IMR-90 (cell line): ENCODE results near the gene ACACA. TPM values are rescaled to one million over a fixed set of nuclear protein-coding genes. Genes with fewer than 3 reads are reported as not detected.

Experiments
- ATAC-seq: fragments of 200-7000 bp; cut with Tn5 transposase; 2 replicates; pipeline ENCODE4 v1.9.1; 2020; ENCODE audit warnings: low read depth, mild to moderate bottlenecking, moderate library complexity
- BruUV-seq: library from RNA; stranded (reverse); fragments of 400-500 nt; replicated peaks from 2 replicates; lab custom pipeline; 2021; lab: Mats Ljungman, UMichigan
- CTCF ChIA-PET: fragments of 300-600 bp; formaldehyde crosslinking; extraction: SDS; loops from one replicate; lab custom pipeline; 2021; ENCODE audit warnings: antibody characterized with exemption; lab: Yijun Ruan, JAX
- POLR2A ChIA-PET: fragments of 300-600 bp; sonication (Branson Sonifier 250); formaldehyde crosslinking; loops from one replicate; lab custom pipeline; 2022; ENCODE audit warnings: antibody characterized with exemption; ENCODE audit not compliant: unreplicated experiment; lab: Charles Lee
- DNase-seq: peaks from one replicate; pipeline ENCODE4 v3.0.0; 2013
- H2AFZ ChIP-seq: replicated peaks from 2 replicates; pipeline ENCODE3; 2013; ENCODE audit warnings: low read length, mild to moderate bottlenecking; ENCODE audit not compliant: poor library complexity
- H2AK5ac ChIP-seq: 2 replicates; pipeline ENCODE4 v1.6.1; 2013; ENCODE audit warnings: low read depth, low read length, inconsistent platforms
- H2AK9ac ChIP-seq: replicated peaks from 2 replicates; pipeline ENCODE3; 2013; ENCODE audit warnings: mild to moderate bottlenecking, low read depth, low read length, moderate library complexity; ENCODE audit not compliant: poor library complexity
- H2BK120ac ChIP-seq: 2 replicates; pipeline ENCODE4 v1.6.1; 2013; ENCODE audit warnings: low read depth, low read length, inconsistent platforms
- H2BK15ac ChIP-seq: 3 replicates; pipeline ENCODE4 v1.6.1; 2013; ENCODE audit warnings: low read depth, low read length, inconsistent platforms
- H2BK20ac ChIP-seq: 2 replicates; pipeline ENCODE4 v1.6.1; 2013; ENCODE audit warnings: low read depth, mild to moderate bottlenecking, inconsistent platforms, low read length, moderate library complexity
- H2BK5ac ChIP-seq: 2 replicates; pipeline ENCODE4 v1.6.1; 2013; ENCODE audit warnings: mild to moderate bottlenecking, low read depth, low read length, inconsistent platforms; ENCODE audit not compliant: poor library complexity, severe bottlenecking
- H3K14ac ChIP-seq: replicated peaks from 2 replicates; pipeline ENCODE4 v1.6.1; 2013; ENCODE audit warnings: low read depth, low read length, inconsistent platforms
- H3K18ac ChIP-seq: 2 replicates; pipeline ENCODE4 v1.6.1; 2013; ENCODE audit warnings: low read depth, low read length, control low read depth
- H3K23ac ChIP-seq: 2 replicates; pipeline ENCODE4 v1.6.1; 2013; ENCODE audit warnings: low read depth, low read length, inconsistent platforms
- H3K27ac ChIP-seq: 2 replicates; pipeline ENCODE4 v1.5.1; 2013; ENCODE audit warnings: mild to moderate bottlenecking, control low read depth, low read length; ENCODE audit not compliant: insufficient read depth
- H3K27me3 ChIP-seq: 2 replicates; pipeline ENCODE4 v1.6.1; 2013; ENCODE audit warnings: low read length; ENCODE audit not compliant: control insufficient read depth, insufficient read depth
- H3K36me3 ChIP-seq: 2 replicates; pipeline ENCODE4 v1.6.1; 2013; ENCODE audit warnings: low read length, mixed read lengths; ENCODE audit not compliant: control insufficient read depth, insufficient read depth
- H3K4ac ChIP-seq: 2 replicates; pipeline ENCODE4 v1.6.1; 2013; ENCODE audit warnings: low read depth, low read length, inconsistent platforms
- H3K4me1 ChIP-seq: 2 replicates; pipeline ENCODE4 v1.6.1; 2013; ENCODE audit warnings: low read length, mixed read lengths; ENCODE audit not compliant: control insufficient read depth, insufficient read depth
- H3K4me2 ChIP-seq: 2 replicates; pipeline ENCODE4 v1.6.1; 2013; ENCODE audit warnings: low read depth, mild to moderate bottlenecking, control low read depth, low read length, moderate library complexity
- H3K4me3 ChIP-seq: 2 replicates; pipeline ENCODE4 v1.5.1; 2013; ENCODE audit warnings: low read depth, mild to moderate bottlenecking, control low read depth, low read length, moderate library complexity; ENCODE audit not compliant: insufficient read depth
- H3K56ac ChIP-seq: 2 replicates; pipeline ENCODE4 v1.6.1; 2013; ENCODE audit warnings: low read length, inconsistent platforms; ENCODE audit not compliant: insufficient read depth; ENCODE audit errors: extremely low read depth
- H3K79me1 ChIP-seq, 2 experiments: 2 replicates each; pipeline ENCODE4 v1.6.1; 2013; ENCODE audit warnings: low read length in 2 of 2, inconsistent platforms in 1 of 2, low read depth in 1 of 2
- H3K9ac ChIP-seq: 2 replicates; pipeline ENCODE4 v1.6.1; 2013; ENCODE audit warnings: low read depth, low read length, control low read depth
- H3K9me1 ChIP-seq: 2 replicates; pipeline ENCODE4 v1.6.1; 2013; ENCODE audit warnings: low read length, inconsistent platforms; ENCODE audit not compliant: insufficient read depth
- H3K9me3 ChIP-seq: 2 replicates; pipeline ENCODE4 v1.6.1; 2013; ENCODE audit warnings: low read length; ENCODE audit not compliant: control insufficient read depth, insufficient read depth
- H4K20me1 ChIP-seq: 2 replicates; pipeline ENCODE4 v1.6.1; 2013; ENCODE audit warnings: low read length, inconsistent platforms; ENCODE audit not compliant: insufficient read depth
- H4K5ac ChIP-seq: 2 replicates; pipeline ENCODE4 v1.6.1; 2013; ENCODE audit warnings: mild to moderate bottlenecking, low read depth, low read length, control low read depth
- H4K8ac ChIP-seq, 2 experiments: 2 replicates each; pipeline ENCODE4 v1.6.1; 2013; ENCODE audit warnings: low read depth in 2 of 2, low read length in 2 of 2, control low read depth in 1 of 2, inconsistent platforms in 1 of 2
- H4K91ac ChIP-seq: 2 replicates; pipeline ENCODE4 v1.6.1; 2013; ENCODE audit warnings: low read depth, low read length, inconsistent platforms; ENCODE audit not compliant: insufficient read depth
- BHLHE40 ChIP-seq: fragments of 150-350 bp; IDR thresholded peaks from 2 replicates; pipeline ENCODE4 v1.6.1; 2016; ENCODE audit warnings: mild to moderate bottlenecking, low read depth, low read length
- CEBPB ChIP-seq: IDR thresholded peaks from 2 replicates; pipeline ENCODE4 v1.6.1; 2012; ENCODE audit warnings: low read depth, low read length, improper control_type of control experiment
- MAFK ChIP-seq: IDR thresholded peaks from 2 replicates; pipeline ENCODE4 v1.6.1; 2012; ENCODE audit warnings: low read depth, low read length, improper control_type of control experiment
- MAZ ChIP-seq: IDR thresholded peaks from 2 replicates; pipeline ENCODE4 v1.6.1; 2012; ENCODE audit warnings: low read depth, mild to moderate bottlenecking, low read length, improper control_type of control experiment, moderate library complexity, borderline replicate concordance
- MXI1 ChIP-seq: IDR thresholded peaks from 2 replicates; pipeline ENCODE4 v1.6.1; 2012; ENCODE audit warnings: low read depth, mild to moderate bottlenecking, low read length, moderate library complexity, borderline replicate concordance
- NFE2L2 ChIP-seq: fragments of 150-350 bp; IDR thresholded peaks from 2 replicates; pipeline ENCODE4 v1.6.1; 2016; ENCODE audit warnings: low read depth, mild to moderate bottlenecking, low read length
- POLR2A ChIP-seq: IDR thresholded peaks from 2 replicates; pipeline ENCODE4 v1.6.1; 2012; ENCODE audit warnings: mild to moderate bottlenecking, low read depth, low read length
- RCOR1 ChIP-seq: IDR thresholded peaks from 2 replicates; pipeline ENCODE4 v1.6.1; 2012; ENCODE audit warnings: mild to moderate bottlenecking, low read length, improper control_type of control experiment; ENCODE audit not compliant: insufficient replicate concordance
- RFX5 ChIP-seq: IDR thresholded peaks from 2 replicates; pipeline ENCODE4 v1.8.0; 2012; ENCODE audit warnings: low read depth, mild to moderate bottlenecking, low read length, moderate library complexity
- WGBS, 2 experiments: methylation state at CpG; one replicate each; pipeline versions ENCODE4 v1.1.5 to v1.1.7; 2013; ENCODE audit warnings: missing lambda C conversion rate in 2 of 2; ENCODE audit not compliant: insufficient read length in 1 of 2; ENCODE audit errors: extremely low coverage in 2 of 2; 5-methylcytosine and 5-hydroxymethylcytosine counted together
- dilution Hi-C: fragments of 300-500 bp; cut with HindIII; formaldehyde crosslinking; loops from one replicate; pipeline ENCODE4 v1.14.3; 2018; ENCODE audit warnings: low sequenced_read_pairs; ENCODE audit not compliant: unreplicated experiment
- in situ Hi-C: fragments of 300-500 bp; cut with MboI; formaldehyde crosslinking; loops from 3 replicates; pipeline ENCODE4 v1.14.3; 2019; ENCODE audit warnings: low sequenced_read_pairs, inconsistent platforms, mixed read lengths
- intact Hi-C: fragments of 100-400 bp; cut with micrococcal nuclease; formaldehyde crosslinking; loops from 2 replicates; pipeline ENCODE4 v1.10.0; 2022
- polyA plus RNA-seq, 3 experiments: library from polyadenylated mRNA; depleted of rRNA; stranded (reverse); fragments of >200 nt; gene quantifications; 2 replicates each; pipeline ENCODE4 v1.2.3, GENCODE V29; 2012; ENCODE audit warnings: low replicate concordance in 1 of 3
- total RNA-seq: library from RNA; depleted of rRNA; stranded (reverse); fragments of >200 nt; gene quantifications from 2 replicates; pipeline ENCODE4 v1.2.3, GENCODE V29; 2012
- TF ChIP-seq, protein P1 (sequence below): fragments of 150-350 bp; IDR thresholded peaks from 2 replicates; pipeline ENCODE4 v1.6.1; 2017; ENCODE audit warnings: mild to moderate bottlenecking, antibody characterized with exemption, low read length, low read depth
- TF ChIP-seq, protein P2 (sequence below): fragments of 150-350 bp; IDR thresholded peaks from 2 replicates; pipeline ENCODE4 v1.6.1; 2016; ENCODE audit warnings: low read depth, mild to moderate bottlenecking, low read length, moderate library complexity, borderline replicate concordance
- TF ChIP-seq, protein P3 (sequence below): conservative IDR thresholded peaks from 2 replicates; pipeline ENCODE4 v1.5.1; 2012; ENCODE audit warnings: mild to moderate bottlenecking, low read depth, low read length, improper control_type of control experiment

Gene ACACA
- total and polyA plus RNA-seq, 2 of the 4 experiments (the other 2 are of a cell fraction): 21.3 to 39.1 TPM

DNA sequence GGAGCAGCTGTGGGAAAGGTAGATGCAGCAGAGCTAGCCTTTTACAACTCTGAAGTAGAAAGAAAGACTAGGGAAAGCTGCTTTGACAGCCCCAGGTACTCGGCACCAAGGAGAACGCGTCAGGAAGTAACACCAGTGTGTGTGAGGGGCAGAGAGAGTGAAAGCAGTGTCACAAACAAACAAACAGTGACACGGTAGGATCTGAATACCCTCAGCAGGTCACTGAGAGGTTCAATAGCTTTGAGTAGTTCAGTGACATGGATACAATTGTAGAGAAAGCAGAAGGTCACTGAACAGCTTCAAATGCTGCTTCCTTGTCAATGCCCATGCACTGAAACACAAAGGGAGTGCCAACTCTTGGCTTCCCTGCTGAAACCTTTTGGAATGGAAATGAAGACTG is 181.2 kb downstream of the ACACA start:
- ChIA-PET POLR2A (no interaction called here), CTCF (interaction anchor here (0.8 kb wide), 1 partner anchor 623 kb away, joined by 3 read pairs; no protein-coding TSS in a partner anchor)
- no peak overlapping the region for H2BK15ac ChIP-seq
- dilution Hi-C loops (no loop called here), in situ Hi-C loops (no loop called here), intact Hi-C loops (no loop called here)
- H3K18ac ChIP-seq: no peak overlapping the region
- TF ChIP-seq NFE2L2: no peak
- TF ChIP-seq, protein P1, sequence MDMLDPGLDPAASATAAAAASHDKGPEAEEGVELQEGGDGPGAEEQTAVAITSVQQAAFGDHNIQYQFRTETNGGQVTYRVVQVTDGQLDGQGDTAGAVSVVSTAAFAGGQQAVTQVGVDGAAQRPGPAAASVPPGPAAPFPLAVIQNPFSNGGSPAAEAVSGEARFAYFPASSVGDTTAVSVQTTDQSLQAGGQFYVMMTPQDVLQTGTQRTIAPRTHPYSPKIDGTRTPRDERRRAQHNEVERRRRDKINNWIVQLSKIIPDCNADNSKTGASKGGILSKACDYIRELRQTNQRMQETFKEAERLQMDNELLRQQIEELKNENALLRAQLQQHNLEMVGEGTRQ: no peak
- TF ChIP-seq, protein P2, sequence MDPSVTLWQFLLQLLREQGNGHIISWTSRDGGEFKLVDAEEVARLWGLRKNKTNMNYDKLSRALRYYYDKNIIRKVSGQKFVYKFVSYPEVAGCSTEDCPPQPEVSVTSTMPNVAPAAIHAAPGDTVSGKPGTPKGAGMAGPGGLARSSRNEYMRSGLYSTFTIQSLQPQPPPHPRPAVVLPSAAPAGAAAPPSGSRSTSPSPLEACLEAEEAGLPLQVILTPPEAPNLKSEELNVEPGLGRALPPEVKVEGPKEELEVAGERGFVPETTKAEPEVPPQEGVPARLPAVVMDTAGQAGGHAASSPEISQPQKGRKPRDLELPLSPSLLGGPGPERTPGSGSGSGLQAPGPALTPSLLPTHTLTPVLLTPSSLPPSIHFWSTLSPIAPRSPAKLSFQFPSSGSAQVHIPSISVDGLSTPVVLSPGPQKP: no peak
- TF ChIP-seq MAFK: no peak
- TF ChIP-seq POLR2A: no peak
- no peak for TF ChIP-seq BHLHE40
- TF ChIP-seq, protein P3, sequence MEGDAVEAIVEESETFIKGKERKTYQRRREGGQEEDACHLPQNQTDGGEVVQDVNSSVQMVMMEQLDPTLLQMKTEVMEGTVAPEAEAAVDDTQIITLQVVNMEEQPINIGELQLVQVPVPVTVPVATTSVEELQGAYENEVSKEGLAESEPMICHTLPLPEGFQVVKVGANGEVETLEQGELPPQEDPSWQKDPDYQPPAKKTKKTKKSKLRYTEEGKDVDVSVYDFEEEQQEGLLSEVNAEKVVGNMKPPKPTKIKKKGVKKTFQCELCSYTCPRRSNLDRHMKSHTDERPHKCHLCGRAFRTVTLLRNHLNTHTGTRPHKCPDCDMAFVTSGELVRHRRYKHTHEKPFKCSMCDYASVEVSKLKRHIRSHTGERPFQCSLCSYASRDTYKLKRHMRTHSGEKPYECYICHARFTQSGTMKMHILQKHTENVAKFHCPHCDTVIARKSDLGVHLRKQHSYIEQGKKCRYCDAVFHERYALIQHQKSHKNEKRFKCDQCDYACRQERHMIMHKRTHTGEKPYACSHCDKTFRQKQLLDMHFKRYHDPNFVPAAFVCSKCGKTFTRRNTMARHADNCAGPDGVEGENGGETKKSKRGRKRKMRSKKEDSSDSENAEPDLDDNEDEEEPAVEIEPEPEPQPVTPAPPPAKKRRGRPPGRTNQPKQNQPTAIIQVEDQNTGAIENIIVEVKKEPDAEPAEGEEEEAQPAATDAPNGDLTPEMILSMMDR: no peak
- TF ChIP-seq CEBPB: no peak
- TF ChIP-seq MXI1: no peak
- no peak for TF ChIP-seq MAZ
- no peak for TF ChIP-seq RFX5
- TF ChIP-seq RCOR1: no peak
- H3K4me1 ChIP-seq: no peaks in the 10 kb centered on the region; the same call in 1 of the 2 replicates
- no peaks in the 10 kb centered on the region for H3K9me3 ChIP-seq
- no peak overlapping the region for H2BK20ac ChIP-seq
- DNase-seq (no peak), ATAC-seq (no peak)
- H3K4me3 ChIP-seq: no peak overlapping the region
- no peak overlapping the region for H4K91ac ChIP-seq
- peaks cover 11% of the 10 kb centered on the region for H3K36me3 ChIP-seq
- H3K27ac ChIP-seq: no peak overlapping the region
- no peaks in the 10 kb centered on the region for H3K9me1 ChIP-seq
- no peak overlapping the region for H2AFZ ChIP-seq
- H2AK9ac ChIP-seq: no peak overlapping the region
- no peak overlapping the region for H3K14ac ChIP-seq
- H3K56ac ChIP-seq: no peak overlapping the region
- no peaks in the 10 kb centered on the region for H4K20me1 ChIP-seq
- H3K4me2 ChIP-seq: no peak overlapping the region
- no peak overlapping the region for H2BK5ac ChIP-seq
- no peak overlapping the region for H2AK5ac ChIP-seq
- H3K4ac ChIP-seq: no peak overlapping the region
- H3K79me1 ChIP-seq: no peaks in the 10 kb centered on the region
- no peak overlapping the region for H2BK120ac ChIP-seq
- BruUV-seq: no TSS peak
- no peak overlapping the region for H3K23ac ChIP-seq
- H4K8ac ChIP-seq: no peak overlapping the region
- WGBS, 2 experiments: 56% methylated on average over 3 of the region's 4 CpGs; no CpG with 5 or more reads in 1 of the 2 experiments
- H3K27me3 ChIP-seq: no peaks in the 10 kb centered on the region
- no peak overlapping the region for H4K5ac ChIP-seq
- no peak overlapping the region for H3K9ac ChIP-seq
